NK-92 (cell line): ENCODE data around the gene UIMC1.

Source experiments
- DNase-seq: peaks from one replicate; lab custom pipeline; 2025; ENCODE audit not compliant: unreplicated experiment; lab: John Stamatoyannopoulos, UW

The UIMC1 gene

GRCh38 chr5:176886336-176887251 lies 120.0 kb downstream of the UIMC1 start:
- DNase-seq: no peak

GRCh38 chr5:176884571-176884890 lies 122.0 kb downstream of the UIMC1 start:
- no peak for DNase-seq

GRCh38 chr5:176883700-176884570 lies 122.6 kb downstream of the UIMC1 start:
- DNase-seq: no peak

GRCh38 chr5:176882567-176882903 lies 124.0 kb downstream of the UIMC1 start:
- DNase-seq: no peak

- no peak for DNase-seq
Measured at GRCh38 chr5:176881816-176882566, 124.6 kb downstream of the UIMC1 start.

GRCh38 chr5:176881021-176881749 lies 125.4 kb downstream of the UIMC1 start:
- no peak for DNase-seq

GRCh38 chr5:176880366-176881020 lies 126.1 kb downstream of the UIMC1 start:
- no peak for DNase-seq

- no peak for DNase-seq
Measured at GRCh38 chr5:176879663-176880361, 126.8 kb downstream of the UIMC1 start.

GRCh38 chr5:176878906-176879662 lies 127.5 kb downstream of the UIMC1 start:
- no peak for DNase-seq

GRCh38 chr5:176878463-176878862 lies 128.1 kb downstream of the UIMC1 start:
- no peak for DNase-seq

- DNase-seq: no peak
Measured at GRCh38 chr5:176877793-176878331, 128.7 kb downstream of the UIMC1 start.

- DNase-seq: no peak
Measured at GRCh38 chr5:176876506-176877431, 129.8 kb downstream of the UIMC1 start.

- no peak for DNase-seq
Measured at GRCh38 chr5:176875783-176876505, 130.6 kb downstream of the UIMC1 start.

GRCh38 chr5:176875014-176875550 lies 131.5 kb downstream of the UIMC1 start:
- DNase-seq: no peak

GRCh38 chr5:176874198-176874780 lies 132.3 kb downstream of the UIMC1 start:
- no peak for DNase-seq

GRCh38 chr5:176873541-176874172 lies 132.9 kb downstream of the UIMC1 start:
- no peak for DNase-seq
